Natural killer cell (primary cell): ENCODE data around the gene SLC51A. TPM values are rescaled to one million over a fixed set of nuclear protein-coding genes. Genes with fewer than 3 reads are reported as not detected.

Experiments used
- ATAC-seq, 3 donors: fragments of 150-1000 bp in 2 of 3; fragments of 200-7000 bp in 1 of 3; cut with Tn5 transposase; 1 replicate in 1 of 3; 2 replicates in 2 of 3; pipeline ENCODE4 v1.10.0; 2021; ENCODE audit warnings: mild to moderate bottlenecking in 2 of 3, moderate library complexity in 2 of 3
- DNase-seq, 2 donors: peaks; one replicate each; pipeline versions ENCODE4 v3.0.0 to v3.0.0-alpha.2; 2013 to 2021; ENCODE audit warnings: mixed read lengths in 1 of 2
- H3K27ac ChIP-seq: one replicate; pipeline ENCODE4 v1.5.1; 2013; ENCODE audit warnings: mild to moderate bottlenecking, low read length
- H3K27me3 ChIP-seq: one replicate; pipeline ENCODE4 v1.6.1; 2013; ENCODE audit warnings: low read length; ENCODE audit not compliant: control insufficient read depth, insufficient read depth
- H3K36me3 ChIP-seq: one replicate; pipeline ENCODE4 v1.6.1; 2013; ENCODE audit warnings: low read length; ENCODE audit not compliant: control insufficient read depth, insufficient read depth
- H3K4me1 ChIP-seq: one replicate; pipeline ENCODE4 v1.6.1; 2013; ENCODE audit warnings: low read length; ENCODE audit not compliant: control insufficient read depth, insufficient read depth
- H3K4me3 ChIP-seq: one replicate; pipeline ENCODE4 v1.5.1; 2013; ENCODE audit warnings: low read length
- H3K9me3 ChIP-seq: one replicate; pipeline ENCODE4 v1.6.1; 2013; ENCODE audit warnings: low read length; ENCODE audit not compliant: control insufficient read depth, insufficient read depth
- H3K27ac Mint-ChIP-seq, 2 donors: one replicate each; pipeline ENCODE4 v1.8.0; 2022; ENCODE audit warnings: mild to moderate bottlenecking in 2 of 2, mixed read lengths in 2 of 2, moderate library complexity in 1 of 2
- H3K27me3 Mint-ChIP-seq, 2 donors: one replicate each; pipeline ENCODE4 v1.8.0; 2022; ENCODE audit warnings: low read depth in 2 of 2, mixed read lengths in 2 of 2
- H3K36me3 Mint-ChIP-seq: one replicate; pipeline ENCODE4 v1.8.0; 2022; ENCODE audit warnings: mixed read lengths
- H3K4me1 Mint-ChIP-seq, 2 donors: one replicate each; pipeline ENCODE4 v1.8.0; 2022; ENCODE audit warnings: mixed read lengths in 2 of 2
- H3K4me3 Mint-ChIP-seq: one replicate; pipeline ENCODE4 v1.8.0; 2022; ENCODE audit warnings: mild to moderate bottlenecking, moderate library complexity, mixed read lengths
- H3K9me3 Mint-ChIP-seq, 2 donors: one replicate each; pipeline ENCODE4 v1.8.0; 2022; ENCODE audit warnings: mixed read lengths in 2 of 2
- WGBS: methylation state at CpG from one replicate; pipeline ENCODE4 v1.1.7; 2013; ENCODE audit warnings: missing lambda C conversion rate; ENCODE audit not compliant: insufficient coverage; 5-methylcytosine and 5-hydroxymethylcytosine counted together
- intact Hi-C: fragments of 100-400 bp; cut with micrococcal nuclease; formaldehyde crosslinking; loops from one replicate; pipeline ENCODE4 v1.14.2; 2022
- total RNA-seq, 4 donors: library from RNA; stranded (reverse); fragments of 120-200 nt in 1 of 4; gene quantifications; one replicate each; pipeline versions ENCODE4 v1.2.3 to v1.2.4, GENCODE V29; 2013 to 2022
- TF ChIP-seq, protein P1 (sequence below): fragments of 200-600 bp; IDR thresholded peaks from one replicate; pipeline ENCODE4 v1.8.0; 2022; ENCODE audit warnings: antibody characterized with exemption

The SLC51A gene
- total RNA-seq, 3 donors from 2014 or later (not counting 1 experiment from before 2014, with no cell fraction given), result not detected

DNA sequence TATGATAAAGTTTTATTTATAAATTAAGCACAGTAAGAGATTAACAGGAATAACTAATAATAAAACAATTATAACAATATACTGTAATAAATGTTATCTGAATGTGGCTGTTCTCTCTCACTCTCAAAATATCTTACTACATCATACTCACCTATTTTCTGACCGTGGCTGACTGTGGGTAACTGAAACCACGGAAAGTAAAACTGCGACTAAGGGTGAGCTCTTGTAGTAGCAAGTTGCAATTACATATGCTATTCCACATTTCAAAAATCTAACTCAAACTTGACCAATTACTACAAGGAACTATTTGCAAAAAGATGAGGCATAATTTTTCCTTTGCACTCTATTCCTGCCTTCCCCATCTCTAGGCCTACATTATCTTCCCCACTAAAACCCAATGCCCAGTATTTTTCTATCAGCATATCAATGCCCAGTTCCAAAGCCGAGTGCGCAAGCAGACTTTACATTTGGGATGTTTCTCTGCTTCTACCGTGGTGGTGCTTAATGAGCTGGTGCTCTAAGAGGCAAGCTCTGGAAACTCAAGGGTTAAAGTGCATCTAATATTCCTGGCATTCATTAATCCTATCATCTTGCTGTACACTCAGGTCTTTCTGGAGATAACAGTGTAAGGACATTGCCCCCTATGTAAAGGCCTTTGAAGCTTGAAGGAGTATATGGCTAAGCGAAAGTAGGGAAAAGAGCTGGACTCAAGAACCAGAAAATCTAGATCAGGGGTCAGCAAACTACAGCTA is 64.5 kb downstream of the SLC51A start:
- H3K9me3 Mint-ChIP-seq, result no peaks in the 10 kb centered on the region
- 61% methylated on average over 7 of the region's 7 CpGs for WGBS
- H3K27me3 Mint-ChIP-seq, result no peaks in the 10 kb centered on the region
- no peaks in the 10 kb centered on the region for H3K36me3 Mint-ChIP-seq
- Histone ChIP-seq H3K4me3 (no peak overlapping the region), H3K4me1 (peaks cover under 1% of the 10 kb centered on the region), H3K36me3 (no peaks in the 10 kb centered on the region), H3K27ac (no peak overlapping the region), H3K9me3 (no peaks in the 10 kb centered on the region), H3K27me3 (no peaks in the 10 kb centered on the region)
- no peak overlapping the region for H3K4me3 Mint-ChIP-seq
- H3K4me1 Mint-ChIP-seq, result peaks cover 32 to 52% of the 10 kb centered on the region in 2 donors
- intact Hi-C loops, result no loop called here
- TF ChIP-seq, protein P1, sequence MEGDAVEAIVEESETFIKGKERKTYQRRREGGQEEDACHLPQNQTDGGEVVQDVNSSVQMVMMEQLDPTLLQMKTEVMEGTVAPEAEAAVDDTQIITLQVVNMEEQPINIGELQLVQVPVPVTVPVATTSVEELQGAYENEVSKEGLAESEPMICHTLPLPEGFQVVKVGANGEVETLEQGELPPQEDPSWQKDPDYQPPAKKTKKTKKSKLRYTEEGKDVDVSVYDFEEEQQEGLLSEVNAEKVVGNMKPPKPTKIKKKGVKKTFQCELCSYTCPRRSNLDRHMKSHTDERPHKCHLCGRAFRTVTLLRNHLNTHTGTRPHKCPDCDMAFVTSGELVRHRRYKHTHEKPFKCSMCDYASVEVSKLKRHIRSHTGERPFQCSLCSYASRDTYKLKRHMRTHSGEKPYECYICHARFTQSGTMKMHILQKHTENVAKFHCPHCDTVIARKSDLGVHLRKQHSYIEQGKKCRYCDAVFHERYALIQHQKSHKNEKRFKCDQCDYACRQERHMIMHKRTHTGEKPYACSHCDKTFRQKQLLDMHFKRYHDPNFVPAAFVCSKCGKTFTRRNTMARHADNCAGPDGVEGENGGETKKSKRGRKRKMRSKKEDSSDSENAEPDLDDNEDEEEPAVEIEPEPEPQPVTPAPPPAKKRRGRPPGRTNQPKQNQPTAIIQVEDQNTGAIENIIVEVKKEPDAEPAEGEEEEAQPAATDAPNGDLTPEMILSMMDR, result no peak
- DNase-seq (no peak), ATAC-seq (peak in 2 of 3 donors; percentile 38 to 53)
- peak overlapping the region; percentile 10 to 60 for H3K27ac Mint-ChIP-seq

DNA sequence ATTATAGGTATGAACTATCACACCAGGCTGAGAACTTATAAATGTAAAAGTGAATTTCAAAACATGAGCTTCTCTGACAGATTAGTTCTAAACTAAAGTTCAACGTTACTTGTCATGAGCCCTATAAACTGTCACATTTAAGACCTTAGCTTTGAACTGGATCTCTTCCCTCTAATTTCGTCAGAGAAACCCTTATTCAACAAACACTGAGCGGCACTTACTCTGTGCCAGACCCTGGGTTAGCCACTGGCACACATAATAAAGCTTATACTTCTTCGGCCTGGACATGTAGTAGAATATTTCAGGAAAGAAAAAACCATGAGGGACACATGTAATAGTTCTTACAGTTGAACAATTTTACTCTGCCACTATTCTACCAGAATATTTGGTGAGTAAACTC is 65.6 kb downstream of the SLC51A start:
- intact Hi-C loops, result no loop called here
- Histone ChIP-seq H3K4me1 (peaks cover 11% of the 10 kb centered on the region), H3K4me3 (no peak overlapping the region), H3K36me3 (no peaks in the 10 kb centered on the region), H3K27ac (no peak overlapping the region), H3K27me3 (no peaks in the 10 kb centered on the region), H3K9me3 (no peaks in the 10 kb centered on the region)
- Mint-ChIP-seq H3K27me3 (no peaks in the 10 kb centered on the region), H3K4me3 (no peak overlapping the region), H3K4me1 (peaks cover 43 to 62% of the 10 kb centered on the region in 2 donors), H3K9me3 (no peaks in the 10 kb centered on the region), H3K36me3 (no peaks in the 10 kb centered on the region), H3K27ac (peak overlapping the region; percentile 54 to 60)
- ATAC-seq, result no peak
- WGBS, result 95% methylated on average over 3 of the region's 4 CpGs
- TF ChIP-seq, protein P1, result no peak
- no peak for DNase-seq

Other genes with a start within 250 kb of the SLC51A start
- 100 to 1,000 TPM in 1 of 3 donors, 10 to 100 TPM in 2; 74.3 to 111 (median 78.3) TPM for gene TFRC, start 134.4 kb upstream of the SLC51A start, total RNA-seq
- not detected for gene ZDHHC19, start 5.1 kb upstream of the SLC51A start, total RNA-seq
- 100 to 1,000 TPM; 105 to 123 (median 110) TPM for gene PCYT1A, start 71.2 kb downstream of the SLC51A start, total RNA-seq
- gene DYNLT2B, start 101.7 kb downstream of the SLC51A start, total RNA-seq, result 1 to 10 TPM; 3.6 to 7.3 (median 5.4) TPM
- gene TM4SF19, start 121.9 kb downstream of the SLC51A start, total RNA-seq, result 1 to 10 TPM; 3.2 to 8.0 (median 7.1) TPM
- 10 to 100 TPM; 82.0 to 97.2 (median 82.4) TPM for gene UBXN7, start 215.9 kb downstream of the SLC51A start, total RNA-seq